Neutrophil (primary cell): ENCODE data around the gene ELAPOR2.
"Not testable (repeated sequence)": the region's sequence is repeated elsewhere in the genome, so short reads cannot be mapped to it uniquely, and the experiment has no call there.

Experiments used
- H3K27ac ChIP-seq: fragments of 200-600 bp; sonication (generic); 2 replicates; pipeline ENCODE4 v1.5.1; 2016; ENCODE audit warnings: mild to moderate bottlenecking, moderate library complexity
- H3K27me3 ChIP-seq: fragments of 200-600 bp; sonication (generic); 2 replicates; pipeline ENCODE4 v1.6.0; 2016; ENCODE audit warnings: mild to moderate bottlenecking
- H3K36me3 ChIP-seq: fragments of 200-600 bp; sonication (generic); 2 replicates; pipeline ENCODE4 v1.5.1; 2017
- H3K4me1 ChIP-seq, 2 experiments: fragments of 200-600 bp in 1 of 2; sonication (generic) in 1 of 2; 1 replicate in 1 of 2; 2 replicates in 1 of 2; pipeline versions ENCODE4 v1.5.1 to v1.6.1; 2013 to 2016; ENCODE audit warnings: low read depth in 1 of 2, low read length in 1 of 2, mild to moderate bottlenecking in 1 of 2, moderate library complexity in 1 of 2; ENCODE audit not compliant: control insufficient read depth in 1 of 2, insufficient read depth in 1 of 2
- H3K4me3 ChIP-seq, 2 experiments: fragments of 200-600 bp in 1 of 2; sonication (generic) in 1 of 2; 1 replicate in 1 of 2; 2 replicates in 1 of 2; pipeline ENCODE4 v1.5.1; 2013 to 2016; ENCODE audit warnings: low read depth in 1 of 2, low read length in 1 of 2, mild to moderate bottlenecking in 1 of 2, moderate library complexity in 1 of 2
- H3K9me3 ChIP-seq: fragments of 200-600 bp; sonication (generic); 2 replicates; pipeline ENCODE4 v1.5.1; 2016
- CTCF ChIP-seq: fragments of 200-600 bp; sonication (generic); IDR thresholded peaks from 2 replicates; pipeline ENCODE4 v1.5.1; 2016; ENCODE audit warnings: antibody characterized with exemption

Gene ELAPOR2

GRCh38 chr7:87057210-87057609 is 2.2 kb downstream of the ELAPOR2 start:
- H3K4me3 ChIP-seq, result no peak overlapping the region
- no peak for TF ChIP-seq CTCF
- peaks cover 55% of the 10 kb centered on the region for H3K27me3 ChIP-seq
- peaks cover 0 to 7% of the 10 kb centered on the region in 2 experiments for H3K4me1 ChIP-seq
- H3K9me3 ChIP-seq, result no peaks in the 10 kb centered on the region
- H3K27ac ChIP-seq, result no peak overlapping the region
- H3K36me3 ChIP-seq, result no peaks in the 10 kb centered on the region

- Histone ChIP-seq H3K9me3 (no peaks in the 10 kb centered on the region), H3K27me3 (peaks cover 47% of the 10 kb centered on the region), H3K36me3 (no peaks in the 10 kb centered on the region), H3K4me3 (no peak overlapping the region), H3K4me1 (peaks cover 0 to 7% of the 10 kb centered on the region in 2 experiments), H3K27ac (no peak overlapping the region)
- no peak for TF ChIP-seq CTCF
These were observed 3.1 kb downstream of the ELAPOR2 start for GRCh38 chr7:87056346-87056745.

GRCh38 chr7:87048839-87049238 is 10.6 kb downstream of the ELAPOR2 start:
- Histone ChIP-seq H3K27me3 (no peaks in the 10 kb centered on the region), H3K27ac (no peak overlapping the region), H3K36me3 (no peaks in the 10 kb centered on the region), H3K9me3 (no peaks in the 10 kb centered on the region), H3K4me1 (no peaks in the 10 kb centered on the region), H3K4me3 (no peak overlapping the region)
- no peak for TF ChIP-seq CTCF

GRCh38 chr7:87046456-87046855 is 13.0 kb downstream of the ELAPOR2 start:
- H3K36me3 ChIP-seq, result no peaks in the 10 kb centered on the region
- no peak overlapping the region for H3K4me3 ChIP-seq
- no peak overlapping the region for H3K27ac ChIP-seq
- no peaks in the 10 kb centered on the region for H3K9me3 ChIP-seq
- H3K27me3 ChIP-seq, result no peaks in the 10 kb centered on the region
- H3K4me1 ChIP-seq, result no peaks in the 10 kb centered on the region
- TF ChIP-seq CTCF, result no peak

GRCh38 chr7:87044713-87045112 is 14.7 kb downstream of the ELAPOR2 start:
- not testable (repeated sequence) for H3K27me3 ChIP-seq, H3K4me1 ChIP-seq, H3K36me3 ChIP-seq, H3K4me3 ChIP-seq, H3K9me3 ChIP-seq, H3K27ac ChIP-seq

- not testable (repeated sequence) for H3K9me3 ChIP-seq, H3K27ac ChIP-seq, H3K4me3 ChIP-seq, H3K27me3 ChIP-seq, H3K4me1 ChIP-seq, H3K36me3 ChIP-seq
These were observed 17.9 kb downstream of the ELAPOR2 start for GRCh38 chr7:87041586-87041985.

GRCh38 chr7:87039691-87040299 is 19.7 kb downstream of the ELAPOR2 start:
- H3K27ac ChIP-seq, H3K36me3 ChIP-seq, H3K4me3 ChIP-seq, H3K4me1 ChIP-seq, H3K9me3 ChIP-seq, H3K27me3 ChIP-seq: not testable (repeated sequence)
